Left ventricle myocardium inferior (tissue), 1 donor: ENCODE results near the gene HS3ST6. TPM values are rescaled to one million over a fixed set of nuclear protein-coding genes. Genes with fewer than 3 reads are reported as not detected.
"Not testable (repeated sequence)": the region's sequence is repeated elsewhere in the genome, so short reads cannot be mapped to it uniquely, and the experiment has no call there.

ENCODE experiments used
- DNase-seq: peaks from one replicate; pipeline ENCODE4 v3.0.0-alpha.2; 2020
- H3K27ac ChIP-seq: fragments of 200-600 bp; replicated peaks from 2 replicates; pipeline ENCODE4 v1.8.0; 2021
- H3K27me3 ChIP-seq: fragments of 200-600 bp; 2 replicates; pipeline ENCODE4 v1.8.0; 2021; ENCODE audit warnings: low read depth
- H3K36me3 ChIP-seq: fragments of 200-600 bp; 2 replicates; pipeline ENCODE4 v1.8.0; 2021
- H3K4me1 ChIP-seq: fragments of 200-600 bp; 2 replicates; pipeline ENCODE4 v1.8.0; 2021
- H3K4me3 ChIP-seq: fragments of 200-600 bp; 2 replicates; pipeline ENCODE4 v1.8.0; 2021; ENCODE audit warnings: mild to moderate bottlenecking, moderate library complexity
- H3K9me3 ChIP-seq: fragments of 200-600 bp; replicated peaks from 2 replicates; pipeline ENCODE4 v1.8.0; 2021
- intact Hi-C: fragments of 100-400 bp; cut with micrococcal nuclease; formaldehyde crosslinking; loops from one replicate; pipeline ENCODE4 v1.11.0; 2022
- total RNA-seq: library from RNA; stranded (reverse); fragmentation: NEBNext Ultra II Directional; extraction: Animal tissue kit (Norgen Biotek cat#: 25700); gene quantifications from one replicate; pipeline ENCODE4 v1.2.1, GENCODE V29; 2021
- TF ChIP-seq, protein P1 (sequence below): fragments of 200-600 bp; IDR thresholded peaks from 2 replicates; pipeline ENCODE4 v1.8.0; 2021; ENCODE audit warnings: antibody characterized with exemption, mild to moderate bottlenecking, borderline replicate concordance
- donor health status: DM: no; HTN: yes; CAD: no; lungs with severe emphysema.

The HS3ST6 gene
- total RNA-seq, 1 donor from 2014 or later, result not detected

DNA sequence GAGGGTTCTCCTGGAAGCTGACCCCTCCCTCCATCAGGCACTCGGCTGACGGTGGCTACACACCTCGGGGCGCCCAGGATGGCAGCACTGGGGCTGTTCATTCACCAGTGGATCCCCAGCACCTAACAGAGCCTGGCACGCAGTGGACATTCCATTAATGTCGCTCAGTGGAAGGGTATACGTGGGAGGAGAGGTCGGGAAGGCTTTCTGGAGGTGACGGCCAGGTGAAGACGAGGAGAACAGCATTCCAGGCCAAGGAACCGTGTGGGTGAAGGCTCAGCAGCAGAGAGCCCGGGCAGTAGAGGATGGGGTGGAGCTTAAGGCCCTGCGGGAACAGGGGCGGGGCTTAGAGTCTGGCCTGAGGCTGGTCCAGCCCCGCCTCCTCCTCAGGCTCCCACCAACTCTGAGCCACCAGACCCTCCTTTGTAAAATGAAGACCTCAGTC, 2.5 kb upstream of the HS3ST6 start:
- H3K27me3 ChIP-seq, result peaks cover 99% of the 10 kb centered on the region
- H3K4me3 ChIP-seq, result no peak overlapping the region
- intact Hi-C loops, result loop anchor here (10.0 kb wide), 1 partner anchor 56 kb away; no protein-coding TSS in a partner anchor
- TF ChIP-seq, protein P1, sequence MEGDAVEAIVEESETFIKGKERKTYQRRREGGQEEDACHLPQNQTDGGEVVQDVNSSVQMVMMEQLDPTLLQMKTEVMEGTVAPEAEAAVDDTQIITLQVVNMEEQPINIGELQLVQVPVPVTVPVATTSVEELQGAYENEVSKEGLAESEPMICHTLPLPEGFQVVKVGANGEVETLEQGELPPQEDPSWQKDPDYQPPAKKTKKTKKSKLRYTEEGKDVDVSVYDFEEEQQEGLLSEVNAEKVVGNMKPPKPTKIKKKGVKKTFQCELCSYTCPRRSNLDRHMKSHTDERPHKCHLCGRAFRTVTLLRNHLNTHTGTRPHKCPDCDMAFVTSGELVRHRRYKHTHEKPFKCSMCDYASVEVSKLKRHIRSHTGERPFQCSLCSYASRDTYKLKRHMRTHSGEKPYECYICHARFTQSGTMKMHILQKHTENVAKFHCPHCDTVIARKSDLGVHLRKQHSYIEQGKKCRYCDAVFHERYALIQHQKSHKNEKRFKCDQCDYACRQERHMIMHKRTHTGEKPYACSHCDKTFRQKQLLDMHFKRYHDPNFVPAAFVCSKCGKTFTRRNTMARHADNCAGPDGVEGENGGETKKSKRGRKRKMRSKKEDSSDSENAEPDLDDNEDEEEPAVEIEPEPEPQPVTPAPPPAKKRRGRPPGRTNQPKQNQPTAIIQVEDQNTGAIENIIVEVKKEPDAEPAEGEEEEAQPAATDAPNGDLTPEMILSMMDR, result no peak
- DNase-seq, result no peak
- peaks cover 13% of the 10 kb centered on the region for H3K4me1 ChIP-seq
- H3K9me3 ChIP-seq, result no peaks in the 10 kb centered on the region
- H3K36me3 ChIP-seq, result no peaks in the 10 kb centered on the region
- no peak overlapping the region for H3K27ac ChIP-seq

DNA sequence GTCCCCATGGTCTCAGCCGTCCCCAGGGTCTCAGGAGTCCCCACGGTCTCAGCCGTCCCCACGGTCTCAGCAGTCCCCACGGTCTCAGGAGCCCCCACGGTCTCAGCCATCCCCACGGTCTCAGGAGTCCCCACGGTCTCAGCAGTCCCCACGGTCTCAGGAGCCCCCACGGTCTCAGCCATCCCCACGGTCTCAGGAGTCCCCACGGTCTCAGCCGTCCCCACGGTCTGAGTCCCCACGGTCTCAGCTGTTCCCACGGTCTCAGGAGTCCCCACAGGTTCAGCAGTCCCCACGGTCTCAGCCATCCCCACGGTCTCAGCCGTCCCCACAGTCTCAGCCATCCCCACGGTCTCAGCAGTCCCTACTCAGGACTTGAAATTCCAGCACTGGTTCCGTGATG, 1.9 kb upstream of the HS3ST6 start:
- not testable (repeated sequence) for H3K27ac ChIP-seq, H3K36me3 ChIP-seq, H3K9me3 ChIP-seq, H3K4me3 ChIP-seq, DNase-seq
- intact Hi-C loops, result loop anchor here (10.0 kb wide), 1 partner anchor 55 kb away; no protein-coding TSS in a partner anchor
- H3K27me3 ChIP-seq, result peaks cover 99% of the 10 kb centered on the region
- H3K4me1 ChIP-seq, result peaks cover 13% of the 10 kb centered on the region

DNA sequence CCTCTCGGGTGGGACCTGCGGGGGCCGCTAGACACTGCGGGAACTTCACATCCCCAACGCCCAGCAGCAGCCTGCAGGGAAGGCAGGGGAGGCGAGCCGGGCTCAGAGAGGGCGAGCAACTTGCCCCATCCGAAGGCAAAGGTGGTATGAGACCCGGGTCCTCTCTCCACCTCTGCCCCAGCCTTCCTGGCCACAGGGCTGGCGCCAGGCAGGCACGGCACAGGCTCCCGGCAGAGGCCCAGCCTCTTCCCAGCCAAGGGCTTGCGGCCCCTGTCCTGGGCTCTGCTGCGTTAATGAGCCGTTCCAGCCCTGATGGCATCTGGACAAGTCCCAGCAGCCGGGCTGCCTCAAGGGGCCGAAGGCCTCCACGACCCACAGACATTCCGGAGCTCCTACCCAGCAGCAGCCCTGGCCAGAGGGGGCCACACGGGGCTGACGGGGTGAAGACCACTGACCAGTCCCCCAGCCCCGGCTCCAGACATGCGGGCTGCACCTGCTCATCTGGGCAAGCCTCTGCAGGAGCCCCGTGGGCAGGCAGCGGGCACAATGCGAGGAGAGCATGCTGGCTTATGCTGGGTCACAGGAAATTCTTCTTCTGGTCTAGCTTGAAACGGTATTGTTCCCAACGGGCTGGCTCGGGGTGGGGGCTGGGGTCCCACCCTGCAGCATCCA, 1.2 kb upstream of the HS3ST6 start:
- intact Hi-C loops, result no loop called here
- Histone ChIP-seq H3K36me3 (no peaks in the 10 kb centered on the region), H3K27ac (no peak overlapping the region), H3K9me3 (no peaks in the 10 kb centered on the region), H3K4me1 (peaks cover 13% of the 10 kb centered on the region), H3K27me3 (peaks cover 99% of the 10 kb centered on the region), H3K4me3 (no peak overlapping the region)
- DNase-seq, result no peak
- TF ChIP-seq, protein P1, result no peak

DNA sequence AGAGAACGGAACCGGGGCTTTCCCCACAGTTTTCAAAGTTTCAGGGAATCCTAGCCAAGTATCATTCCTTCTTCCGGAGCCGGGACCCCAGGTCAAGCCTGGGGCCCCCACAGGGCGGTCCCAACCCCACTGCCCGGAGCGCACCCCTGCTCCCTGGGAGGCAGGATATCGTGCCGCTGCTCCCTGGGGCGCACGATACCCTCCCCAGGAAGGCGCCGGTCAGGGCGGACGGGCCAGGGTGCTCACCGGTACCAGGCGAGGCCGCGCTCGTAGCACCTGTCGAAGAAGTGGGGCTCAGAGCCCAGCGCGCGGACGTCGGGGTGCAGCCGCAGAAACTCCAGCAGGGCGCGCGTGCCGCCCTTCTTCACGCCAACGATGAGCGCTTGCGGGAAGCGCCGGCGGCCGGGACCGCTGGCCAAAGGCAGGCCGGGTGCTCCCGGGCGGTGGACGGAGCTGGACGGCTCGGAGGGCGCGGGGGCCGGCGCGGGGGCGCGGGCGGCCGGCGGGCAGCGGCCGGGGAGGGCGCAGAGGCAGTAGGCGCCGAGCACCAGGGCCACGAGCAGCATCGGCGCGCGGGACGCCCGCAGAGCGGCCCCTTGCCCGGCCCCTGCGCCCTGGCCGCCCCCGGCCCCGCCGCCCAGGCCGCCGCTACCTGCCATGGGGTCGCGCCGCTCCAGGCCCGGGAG, 407 bp downstream of the HS3ST6 start:
- Histone ChIP-seq H3K27me3 (peaks cover 97% of the 10 kb centered on the region), H3K36me3 (no peaks in the 10 kb centered on the region), H3K4me3 (peak overlapping the region; percentile 37), H3K27ac (no peak overlapping the region), H3K4me1 (peaks cover 8% of the 10 kb centered on the region), H3K9me3 (no peaks in the 10 kb centered on the region)
- DNase-seq, result no peak
- intact Hi-C loops, result no loop called here
- TF ChIP-seq, protein P1, result no peak

DNA sequence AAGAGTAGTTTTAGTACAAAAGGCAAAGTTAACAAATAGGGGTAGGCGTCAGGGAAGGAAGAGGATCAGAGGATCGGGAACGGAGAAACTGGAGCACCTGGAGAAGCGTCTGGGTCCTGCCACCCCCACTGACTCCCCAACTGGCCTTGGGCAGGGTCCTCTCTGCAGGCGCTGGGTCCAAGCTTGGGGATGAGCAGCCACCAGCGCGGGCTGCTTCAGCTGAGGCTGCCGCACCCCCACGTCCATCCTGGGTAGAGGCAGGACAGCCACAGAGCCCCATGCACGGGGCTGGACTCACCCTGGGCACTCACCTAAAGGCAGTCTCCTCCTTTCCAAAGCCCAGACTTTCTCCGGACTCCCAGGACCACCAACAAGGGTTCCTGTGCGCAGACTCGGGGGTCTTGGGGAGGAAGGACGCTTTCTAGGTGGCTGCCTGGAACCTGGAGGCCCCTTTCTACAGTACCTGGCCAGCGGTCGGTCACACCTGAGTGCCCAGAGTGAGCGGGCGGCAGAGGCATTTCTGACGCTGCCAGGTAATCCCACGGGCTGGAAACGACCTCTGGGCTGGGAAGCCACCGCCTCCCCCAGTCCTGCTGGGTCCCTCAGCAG, 1.1 kb downstream of the HS3ST6 start:
- Histone ChIP-seq H3K36me3 (no peaks in the 10 kb centered on the region), H3K4me1 (peaks cover 8% of the 10 kb centered on the region), H3K9me3 (no peaks in the 10 kb centered on the region), H3K27ac (no peak overlapping the region), H3K4me3 (no peak overlapping the region), H3K27me3 (peaks cover 96% of the 10 kb centered on the region)
- TF ChIP-seq, protein P1, result no peak
- intact Hi-C loops, result no loop called here
- DNase-seq, result no peak

DNA sequence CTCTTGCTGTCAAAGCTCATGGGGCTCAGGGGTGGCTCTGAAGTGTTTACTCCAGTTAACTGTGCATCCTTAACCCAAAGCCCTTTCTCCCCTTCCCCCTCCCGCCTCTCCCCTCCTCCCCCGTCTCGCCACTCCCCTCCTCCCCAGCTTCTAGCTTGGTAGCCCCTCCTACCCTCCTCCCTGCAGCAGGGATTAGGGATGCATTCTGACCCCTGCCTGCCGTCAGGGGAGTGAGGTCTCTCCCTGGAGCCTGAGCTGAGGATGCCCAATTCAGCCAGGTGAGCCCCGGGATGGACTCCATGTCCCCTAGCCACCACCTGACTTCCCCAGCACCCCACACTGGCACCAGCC, 1.6 kb downstream of the HS3ST6 start:
- Histone ChIP-seq H3K9me3 (no peaks in the 10 kb centered on the region), H3K4me1 (peaks cover 8% of the 10 kb centered on the region), H3K27ac (no peak overlapping the region), H3K4me3 (no peak overlapping the region), H3K27me3 (peaks cover 95% of the 10 kb centered on the region), H3K36me3 (no peaks in the 10 kb centered on the region)
- TF ChIP-seq, protein P1, result no peak
- DNase-seq, result no peak
- intact Hi-C loops, result no loop called here
